Ishikawa (cell line): Measurements from ENCODE around the gene PHF5A.

Experiments
- CEBPB ChIP-seq: IDR thresholded peaks from 2 replicates; pipeline ENCODE4 v1.6.1; 2012
- CREB1 ChIP-seq: IDR thresholded peaks from 2 replicates; pipeline ENCODE4 v1.6.1; 2012; ENCODE audit warnings: low read depth
- EGR1 ChIP-seq: IDR thresholded peaks from 2 replicates; pipeline ENCODE4 v1.6.1; 2012
- EP300 ChIP-seq: IDR thresholded peaks from 2 replicates; pipeline ENCODE4 v1.6.1; 2012; ENCODE audit warnings: borderline replicate concordance
- FOXM1 ChIP-seq: IDR thresholded peaks from 2 replicates; pipeline ENCODE4 v1.6.1; 2012; ENCODE audit warnings: low read depth, borderline replicate concordance
- MAX ChIP-seq: IDR thresholded peaks from 2 replicates; pipeline ENCODE4 v1.6.1; 2012
- NFIC ChIP-seq: IDR thresholded peaks from 2 replicates; pipeline ENCODE4 v1.6.1; 2012
- RAD21 ChIP-seq: IDR thresholded peaks from 2 replicates; pipeline ENCODE4 v1.6.1; 2012; ENCODE audit warnings: low read depth
- REST ChIP-seq: IDR thresholded peaks from 2 replicates; pipeline ENCODE4 v1.6.1; 2012; ENCODE audit warnings: low read depth, mild to moderate bottlenecking
- TAF1 ChIP-seq: IDR thresholded peaks from 2 replicates; pipeline ENCODE4 v1.6.1; 2012; ENCODE audit warnings: low read depth, mild to moderate bottlenecking
- TCF12 ChIP-seq: IDR thresholded peaks from 2 replicates; pipeline ENCODE4 v1.6.1; 2012; ENCODE audit warnings: low read depth
- TEAD4 ChIP-seq: IDR thresholded peaks from 2 replicates; pipeline ENCODE4 v1.6.1; 2012
- USF1 ChIP-seq: IDR thresholded peaks from 2 replicates; pipeline ENCODE4 v1.6.1; 2012
- YY1 ChIP-seq: IDR thresholded peaks from 2 replicates; pipeline ENCODE4 v1.6.1; 2012; ENCODE audit warnings: low read depth
- ZBTB7A ChIP-seq: IDR thresholded peaks from 2 replicates; pipeline ENCODE4 v1.6.1; 2012; ENCODE audit warnings: low read depth

Gene PHF5A

GRCh38 chr22:41447435-41448188, 20.9 kb downstream of the PHF5A start:
- TF ChIP-seq EGR1: peak; percentile 38; the same call in 1 of the 2 replicates
- peak; percentile 24; the same call in 1 of the 2 replicates for TF ChIP-seq TEAD4
- no peak for TF ChIP-seq REST
- peak; percentile 80; the same call in 1 of the 2 replicates for TF ChIP-seq ZBTB7A
- TF ChIP-seq CREB1: no peak
- no peak for TF ChIP-seq YY1

GRCh38 chr22:41446639-41447434, 21.7 kb downstream of the PHF5A start, which contains the start of gene TOB2:
Gene TOB2 (minus strand): TSS chr22:41446801. CDS start chr22:41437345, 9,456 bp downstream.
- no peak for TF ChIP-seq RAD21
- peak; percentile 64; the same call in 1 of the 2 replicates for TF ChIP-seq ZBTB7A
- TF ChIP-seq EP300: peak; percentile 55; the same call in 1 of the 2 replicates
- peak; percentile 23; the same call in 1 of the 2 replicates for TF ChIP-seq FOXM1
- TF ChIP-seq YY1: peak; percentile 69; the same call in 1 of the 2 replicates
- TF ChIP-seq CREB1: peak; percentile 70
- TF ChIP-seq CEBPB: peak; percentile 2; the same call in 1 of the 2 replicates
- TF ChIP-seq USF1: no peak; the same call in 1 of the 2 replicates
- peak; percentile 60; the same call in 1 of the 2 replicates for TF ChIP-seq NFIC
- TF ChIP-seq TAF1: peak; percentile 99
- TF ChIP-seq TCF12: peak; percentile 72
- peak; percentile 90 for TF ChIP-seq MAX
- peak; percentile 43 for TF ChIP-seq TEAD4
- peak; percentile 46 for TF ChIP-seq EGR1
- 0 out of 2 replicates have a peak, but pooled peaks have one; percentile 17 for TF ChIP-seq REST

- TF ChIP-seq TEAD4 (no peak), REST (no peak), CEBPB (no peak), TAF1 (no peak), EGR1 (no peak), EP300 (no peak), USF1 (no peak), CREB1 (no peak), YY1 (no peak), TCF12 (no peak), RAD21 (no peak), NFIC (no peak), ZBTB7A (no peak), MAX (no peak), FOXM1 (no peak)
Measured at GRCh38 chr22:41446057-41446501, 22.4 kb downstream of the PHF5A start.
